A549 (cell line): ENCODE measurements around the gene PRRX2.

ENCODE experiments used
- KDM5A ChIP-seq: fragments of 200-600 bp; sonication (generic); IDR thresholded peaks from 2 replicates; pipeline ENCODE4 v1.6.1; 2016; ENCODE audit warnings: antibody characterized with exemption, mild to moderate bottlenecking
- TF ChIP-seq, protein P1 (sequence below): fragments of >200 bp; sonication (Bioruptor Twin); formaldehyde crosslinking; IDR thresholded peaks from 3 replicates; pipeline ENCODE4 v1.5.1; 2016

DNA sequence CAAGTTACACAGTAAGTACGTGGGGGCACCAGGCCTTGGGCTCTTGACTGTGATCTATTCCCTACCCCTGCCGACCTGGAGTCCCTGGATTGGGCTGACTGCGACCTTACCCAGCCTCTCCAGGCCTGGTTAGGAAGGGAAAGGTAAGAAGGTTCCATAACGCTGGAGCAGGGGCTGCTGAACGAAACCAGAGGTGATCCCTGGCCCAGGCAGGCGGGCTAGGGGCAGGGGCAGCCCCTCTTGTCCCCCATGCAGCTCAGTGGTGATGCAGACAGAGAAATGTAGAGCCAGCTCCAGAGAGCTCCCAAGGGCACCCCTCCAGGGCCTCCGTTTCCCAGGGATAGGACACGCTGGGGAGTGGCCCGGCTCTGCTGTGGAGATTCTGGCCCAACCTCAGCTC, 14.1 kb downstream of the PRRX2 start:
- TF ChIP-seq KDM5A: no peak
- TF ChIP-seq, protein P1, sequence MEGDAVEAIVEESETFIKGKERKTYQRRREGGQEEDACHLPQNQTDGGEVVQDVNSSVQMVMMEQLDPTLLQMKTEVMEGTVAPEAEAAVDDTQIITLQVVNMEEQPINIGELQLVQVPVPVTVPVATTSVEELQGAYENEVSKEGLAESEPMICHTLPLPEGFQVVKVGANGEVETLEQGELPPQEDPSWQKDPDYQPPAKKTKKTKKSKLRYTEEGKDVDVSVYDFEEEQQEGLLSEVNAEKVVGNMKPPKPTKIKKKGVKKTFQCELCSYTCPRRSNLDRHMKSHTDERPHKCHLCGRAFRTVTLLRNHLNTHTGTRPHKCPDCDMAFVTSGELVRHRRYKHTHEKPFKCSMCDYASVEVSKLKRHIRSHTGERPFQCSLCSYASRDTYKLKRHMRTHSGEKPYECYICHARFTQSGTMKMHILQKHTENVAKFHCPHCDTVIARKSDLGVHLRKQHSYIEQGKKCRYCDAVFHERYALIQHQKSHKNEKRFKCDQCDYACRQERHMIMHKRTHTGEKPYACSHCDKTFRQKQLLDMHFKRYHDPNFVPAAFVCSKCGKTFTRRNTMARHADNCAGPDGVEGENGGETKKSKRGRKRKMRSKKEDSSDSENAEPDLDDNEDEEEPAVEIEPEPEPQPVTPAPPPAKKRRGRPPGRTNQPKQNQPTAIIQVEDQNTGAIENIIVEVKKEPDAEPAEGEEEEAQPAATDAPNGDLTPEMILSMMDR: no peak
